Adipocyte (in vitro differentiated cells): ENCODE data around the gene LMAN1L.

ENCODE experiments used
- DNase-seq: peaks from one replicate; pipeline ENCODE4 v3.0.0-alpha.2; 2015; ENCODE audit warnings: low read depth
- H3K27me3 ChIP-seq: replicated peaks from 2 replicates; pipeline ENCODE4 v1.7.0; 2013; ENCODE audit warnings: mild to moderate bottlenecking, low read length, moderate library complexity; ENCODE audit not compliant: control insufficient read depth, insufficient read depth
- H3K36me3 ChIP-seq: 2 replicates; pipeline ENCODE4 v1.7.0; 2013; ENCODE audit warnings: low read length, mild to moderate bottlenecking, moderate library complexity; ENCODE audit not compliant: control insufficient read depth, insufficient read depth, severe bottlenecking
- H3K4me1 ChIP-seq: 2 replicates; pipeline ENCODE4 v1.7.0; 2013; ENCODE audit warnings: mild to moderate bottlenecking, low read length, moderate library complexity; ENCODE audit not compliant: control insufficient read depth, insufficient read depth
- H3K4me3 ChIP-seq: 2 replicates; pipeline ENCODE4 v1.7.0; 2013; ENCODE audit warnings: mild to moderate bottlenecking, low read length, moderate library complexity
- H3K9ac ChIP-seq: 2 replicates; pipeline ENCODE4 v1.7.0; 2013; ENCODE audit warnings: mild to moderate bottlenecking, low read length, moderate library complexity
- H3K9me3 ChIP-seq: 2 replicates; pipeline ENCODE4 v1.7.0; 2013; ENCODE audit warnings: mild to moderate bottlenecking, low read length, moderate library complexity; ENCODE audit not compliant: control insufficient read depth

Gene LMAN1L

DNA sequence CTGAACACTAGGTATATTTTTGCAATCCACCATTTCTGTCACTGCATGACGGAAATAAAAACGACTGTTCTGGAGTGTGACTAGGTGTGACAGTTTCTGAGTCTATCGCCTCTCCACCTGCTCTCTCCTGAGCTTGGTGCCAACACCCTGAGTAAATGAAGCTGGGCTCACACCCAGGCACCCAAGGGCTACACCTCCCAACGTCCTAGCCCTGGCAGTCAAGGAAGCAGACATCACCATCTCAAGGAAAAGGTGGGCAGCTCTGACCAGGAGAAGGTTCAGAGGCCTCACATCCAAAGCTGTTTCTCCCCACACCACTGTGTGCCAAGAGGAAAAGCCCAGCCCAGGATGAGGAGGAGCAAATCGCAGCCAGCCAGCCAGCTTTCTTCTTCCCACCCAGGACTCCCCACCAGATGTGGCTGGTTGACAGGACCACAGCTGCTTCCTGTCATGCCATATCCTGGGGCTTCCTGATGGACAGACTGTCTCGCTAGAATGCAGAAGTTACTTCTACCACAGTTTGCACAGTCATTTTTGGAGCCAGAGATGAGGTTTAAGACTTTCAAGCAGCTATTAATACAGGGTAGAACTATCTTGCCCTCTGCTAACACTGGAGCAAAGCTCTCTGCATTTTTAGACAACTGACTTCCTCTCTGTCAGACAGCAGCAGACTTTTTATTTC is 57.2 kb downstream of the LMAN1L start:
- Histone ChIP-seq H3K36me3 (no peaks in the 10 kb centered on the region), H3K9ac (peak overlapping the region; percentile 48), H3K4me3 (peak overlapping the region; percentile 54), H3K9me3 (no peaks in the 10 kb centered on the region), H3K27me3 (no peaks in the 10 kb centered on the region), H3K4me1 (peaks cover 43% of the 10 kb centered on the region)
- peak; percentile 36 for DNase-seq

DNA sequence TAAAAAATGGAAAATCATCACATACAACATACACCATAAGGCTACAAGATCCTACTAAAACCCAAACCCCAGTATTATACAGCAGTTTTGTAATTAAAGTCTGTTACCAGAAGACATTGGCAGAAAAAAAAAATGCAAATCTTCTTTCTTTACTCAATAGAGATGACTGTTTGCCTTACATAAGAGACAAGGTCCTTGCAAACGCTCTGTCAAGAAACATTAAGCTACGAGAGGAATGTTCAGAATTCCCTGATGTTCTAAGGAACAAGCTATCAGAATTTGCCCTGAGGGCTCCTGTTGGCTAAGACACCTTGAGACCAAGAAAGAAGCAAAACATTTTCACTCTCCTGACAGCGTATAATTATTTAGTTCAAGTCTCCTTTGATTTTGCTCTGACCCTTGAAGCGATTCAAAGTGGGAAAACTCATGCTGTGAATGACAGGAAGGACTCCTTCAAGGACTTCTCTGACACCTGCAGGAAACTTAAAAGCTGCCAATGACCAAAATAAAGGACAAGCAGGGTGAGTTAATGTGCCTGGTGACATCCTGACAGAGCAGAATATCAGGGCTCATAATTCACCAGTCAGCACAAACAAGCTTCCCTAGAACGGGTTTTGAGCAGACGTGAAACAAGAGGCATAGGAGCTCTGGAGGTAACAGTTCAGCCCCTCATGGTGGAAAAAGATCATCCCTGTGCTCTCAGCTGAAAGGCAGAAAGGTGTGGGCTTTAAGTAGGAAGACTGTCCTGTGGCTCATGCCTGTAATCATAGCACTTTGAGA is 58.0 kb downstream of the LMAN1L start:
- Histone ChIP-seq H3K9me3 (no peaks in the 10 kb centered on the region), H3K27me3 (no peaks in the 10 kb centered on the region), H3K4me3 (peak overlapping the region; percentile 54), H3K36me3 (no peaks in the 10 kb centered on the region), H3K4me1 (peaks cover 40% of the 10 kb centered on the region), H3K9ac (peak overlapping the region; percentile 48)
- DNase-seq: peak; percentile 65

DNA sequence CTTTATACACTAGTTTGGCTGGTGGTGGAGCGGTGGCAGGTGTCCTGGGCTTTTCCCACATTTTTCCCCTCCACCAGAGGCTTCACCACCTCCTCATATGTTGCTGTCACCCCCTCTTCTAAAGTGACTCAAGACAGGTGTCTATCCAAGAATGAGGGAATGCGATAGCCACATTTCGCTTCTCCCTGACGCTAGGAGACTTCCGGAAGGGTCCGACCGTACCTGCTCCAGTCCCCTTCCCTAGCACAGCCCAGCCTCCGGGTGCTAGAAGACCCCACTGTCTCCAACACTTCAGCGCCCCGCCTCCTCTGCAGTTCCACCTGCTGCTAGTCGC is 60.0 kb downstream of the LMAN1L start:
- Histone ChIP-seq H3K4me3 (peak overlapping the region; percentile 97), H3K4me1 (peaks cover 33% of the 10 kb centered on the region), H3K27me3 (no peaks in the 10 kb centered on the region), H3K9me3 (no peaks in the 10 kb centered on the region), H3K36me3 (no peaks in the 10 kb centered on the region), H3K9ac (peak overlapping the region; percentile 94)
- DNase-seq: no peak

DNA sequence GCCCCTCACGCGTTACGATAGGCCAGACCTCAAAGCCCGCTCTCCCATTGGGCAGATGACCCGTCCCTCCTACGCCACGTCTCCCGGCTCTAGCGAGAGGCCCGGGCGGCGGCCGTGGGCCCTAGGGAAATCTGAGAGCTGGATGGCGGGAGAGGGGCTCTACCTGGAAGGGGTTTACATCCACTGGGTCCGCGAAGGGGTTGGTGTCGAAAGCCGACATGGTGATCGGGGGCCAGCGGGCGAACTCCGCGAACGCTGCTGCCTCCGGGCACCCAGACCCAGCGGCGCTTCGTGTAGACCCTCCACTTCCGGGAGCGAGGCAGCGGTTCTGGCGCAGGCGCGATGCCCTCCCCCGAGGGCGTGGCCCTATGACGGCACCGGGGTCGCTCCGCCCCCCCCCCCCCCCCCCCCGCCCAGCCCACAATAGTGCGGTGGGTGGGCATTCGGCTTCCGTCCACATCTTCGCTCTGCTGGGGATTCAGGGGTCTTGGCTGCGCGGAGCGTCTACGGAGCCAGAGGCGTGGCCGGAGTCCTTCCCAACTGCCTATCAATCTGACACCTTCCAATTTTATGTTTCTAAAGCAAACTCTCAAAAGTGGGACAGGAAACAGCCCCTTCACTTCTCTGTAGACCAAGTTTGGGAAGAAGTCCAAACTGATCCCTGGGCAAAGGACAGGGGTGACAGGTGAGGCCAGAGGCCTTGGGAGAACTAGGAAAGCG is 60.6 kb downstream of the LMAN1L start, which contains the start of gene SCAMP2:
TSS of gene SCAMP2 (minus strand) at position 330 of the 720 bp plus-strand sequence. CDS start at position 220, 110 bp downstream.
- Histone ChIP-seq H3K36me3 (no peaks in the 10 kb centered on the region), H3K27me3 (no peaks in the 10 kb centered on the region), H3K4me3 (peak within 1 kb of the TSS; percentile 97), H3K4me1 (peaks cover 33% of the 10 kb centered on the region), H3K9ac (peak within 1 kb of the TSS; percentile 94), H3K9me3 (no peaks in the 10 kb centered on the region)
- DNase-seq: peak; percentile 97

DNA sequence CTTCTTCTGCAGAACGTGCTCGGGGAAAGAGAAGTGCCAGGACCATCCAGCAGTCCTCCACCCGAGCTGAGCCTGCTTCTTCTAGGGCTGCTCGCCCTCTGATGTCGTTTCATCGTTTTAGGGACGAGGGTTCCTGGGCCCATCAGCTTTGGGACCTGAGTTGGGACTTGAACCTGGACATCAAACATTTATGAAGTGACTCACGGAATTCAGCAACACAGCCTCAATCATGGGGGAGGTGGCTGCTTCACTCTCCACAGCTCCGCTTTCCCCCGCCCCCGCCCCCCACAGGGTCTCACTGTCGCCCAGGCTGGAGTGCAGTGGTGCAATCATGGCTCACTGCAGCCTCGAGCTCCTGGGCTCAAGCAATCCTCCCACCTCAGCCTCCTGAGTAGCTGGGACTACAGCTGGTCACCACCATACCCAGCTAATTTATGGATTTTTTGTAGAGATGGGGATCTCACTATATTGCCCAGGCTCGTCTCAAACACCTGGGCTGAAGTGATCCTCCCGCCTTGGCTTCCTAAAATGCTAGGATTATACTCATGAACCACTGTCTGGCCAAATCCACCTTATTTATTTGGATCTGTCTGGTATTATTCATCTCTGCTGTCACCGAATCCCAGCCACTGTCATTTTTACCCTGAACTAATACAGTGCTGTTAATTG is 61.3 kb downstream of the LMAN1L start:
- Histone ChIP-seq H3K9ac (peak overlapping the region; percentile 65), H3K4me1 (peaks cover 33% of the 10 kb centered on the region), H3K9me3 (no peaks in the 10 kb centered on the region), H3K36me3 (no peaks in the 10 kb centered on the region), H3K27me3 (no peaks in the 10 kb centered on the region), H3K4me3 (peak overlapping the region; percentile 97)
- peak; percentile 47 for DNase-seq
